Measurements from ENCODE around the gene SAMD15. TPM values are rescaled to one million over a fixed set of nuclear protein-coding genes. Genes with fewer than 3 reads are reported as not detected.
A peak's percentile ranks its signal among the peaks of the same experiment; 100 is the strongest.

The SAMD15 gene
- total RNA-seq, 1 experiment from 2014 or later: 1.2 TPM

- H3K27ac ChIP-seq (ENCODE audit: low read length): no peak overlapping the region
- intact Hi-C loops (cut with micrococcal nuclease): no loop called here
- H3K9me3 ChIP-seq (ENCODE audit: low read length): no peaks in the 10 kb centered on the region
- H3K4me2 ChIP-seq (ENCODE audit: low read length): peak overlapping the region; percentile 92
- peaks cover 35% of the 10 kb centered on the region for H3K79me2 ChIP-seq (ENCODE audit: low read length)
- no peaks in the 10 kb centered on the region for H3K9me2 ChIP-seq (replicated peaks; ENCODE audit: low read length)
- peak overlapping the region; percentile 86 for H3K9ac ChIP-seq (ENCODE audit: low read length)
- DNase-seq (no peak), ATAC-seq (no peak)
- no peaks in the 10 kb centered on the region for H4K20me1 ChIP-seq (ENCODE audit: low read length)
- H3K4me1 ChIP-seq (ENCODE audit: insufficient read depth, low read length): peaks cover 27% of the 10 kb centered on the region
- CTCF ChIA-PET: no interaction called here
- TF ChIP-seq EZH2 (IDR thresholded peaks at IDR 0.05; ENCODE audit: low read length, unreplicated experiment): no peak
- no peak for TF ChIP-seq CTCF (conservative IDR thresholded peaks at IDR 0.05; ENCODE audit: low read depth, low read length)
- TF ChIP-seq EZH2phosphoT487 (IDR thresholded peaks at IDR 0.05; ENCODE audit: borderline replicate concordance, low read length): no peak
- peak overlapping the region; percentile 92 for H3K4me3 ChIP-seq (ENCODE audit: low read length)
- BruUV-seq (replicated peaks): TSS peak; percentile 34
- H3K27me3 ChIP-seq (ENCODE audit: low read length): no peaks in the 10 kb centered on the region
- H2AFZ ChIP-seq (ENCODE audit: low read length): peak overlapping the region; percentile 98; the same call in 1 of the 2 replicates
- H3F3A ChIP-seq (ENCODE audit: low read length, unreplicated experiment): no peaks in the 10 kb centered on the region
- POLR2A ChIA-PET (ENCODE audit: unreplicated experiment): no interaction called here
- H3K36me3 ChIP-seq (ENCODE audit: low read depth, low read length): no peaks in the 10 kb centered on the region
Observed at GRCh38 chr14:77375164-77375950, 1.8 kb upstream of the SAMD15 start.

- Histone ChIP-seq H3K4me3 (ENCODE audit: low read length) (peak overlapping the region; percentile 92), H3F3A (ENCODE audit: low read length, unreplicated experiment) (no peaks in the 10 kb centered on the region), H3K36me3 (ENCODE audit: low read depth, low read length) (no peaks in the 10 kb centered on the region), H3K79me2 (ENCODE audit: low read length) (peaks cover 35% of the 10 kb centered on the region), H3K4me2 (ENCODE audit: low read length) (peak overlapping the region; percentile 92), H3K27me3 (ENCODE audit: low read length) (no peaks in the 10 kb centered on the region), H3K9me2 (replicated peaks; ENCODE audit: low read length) (no peaks in the 10 kb centered on the region), H4K20me1 (ENCODE audit: low read length) (no peaks in the 10 kb centered on the region), H3K9ac (ENCODE audit: low read length) (peak overlapping the region; percentile 86), H3K4me1 (ENCODE audit: insufficient read depth, low read length) (peaks cover 27% of the 10 kb centered on the region), H2AFZ (ENCODE audit: low read length) (peak overlapping the region; percentile 98), H3K9me3 (ENCODE audit: low read length) (no peaks in the 10 kb centered on the region), H3K27ac (ENCODE audit: low read length) (no peak overlapping the region)
- ATAC-seq: peak; percentile 16
- no TSS peak for BruUV-seq (replicated peaks)
- CTCF ChIA-PET: interaction anchor here (0.5 to 1.3 kb wide), 2 partner anchors 60 to 82 kb away, joined by 3 to 4 read pairs; no protein-coding TSS in a partner anchor
- POLR2A ChIA-PET (ENCODE audit: unreplicated experiment): interaction anchor here (0.7 to 1.1 kb wide), 2 partner anchors 55 to 232 kb away, joined by 3 to 4 read pairs; partner anchors contain the start of gene GSTZ1
- intact Hi-C loops (cut with micrococcal nuclease): loop anchor here (2.0 kb wide), 1 partner anchor 55 kb away; the partner anchor contains the start of genes GSTZ1 and POMT2
- no peak for TF ChIP-seq CTCF (conservative IDR thresholded peaks at IDR 0.05; ENCODE audit: low read depth, low read length)
- no peak for TF ChIP-seq EZH2phosphoT487 (IDR thresholded peaks at IDR 0.05; ENCODE audit: borderline replicate concordance, low read length)
- no peak for TF ChIP-seq EZH2 (IDR thresholded peaks at IDR 0.05; ENCODE audit: low read length, unreplicated experiment)
- DNase-seq: peak; percentile 27
Observed at GRCh38 chr14:77375973-77376770, 1.0 kb upstream of the SAMD15 start.
